Sigmoid colon (tissue), 4 donors: ENCODE measurements around the gene TMEM63B.

Experiments
- POLR2AphosphoS5 ChIP-seq, 4 donors: sonication (generic); formaldehyde crosslinking; IDR thresholded peaks; one replicate each; pipeline ENCODE4 v1.6.1; 2017; ENCODE audit warnings: antibody characterized with exemption in 4 of 4
- TF ChIP-seq, protein P1 (sequence below), 4 experiments: fragments of 450-650 bp in 3 of 4; fragments of 200-600 bp in 1 of 4; IDR thresholded peaks; one replicate each; pipeline ENCODE4 v1.5.1; 2016 to 2019; ENCODE audit warnings: antibody characterized with exemption in 4 of 4, mild to moderate bottlenecking in 3 of 4, moderate library complexity in 2 of 4

DNA sequence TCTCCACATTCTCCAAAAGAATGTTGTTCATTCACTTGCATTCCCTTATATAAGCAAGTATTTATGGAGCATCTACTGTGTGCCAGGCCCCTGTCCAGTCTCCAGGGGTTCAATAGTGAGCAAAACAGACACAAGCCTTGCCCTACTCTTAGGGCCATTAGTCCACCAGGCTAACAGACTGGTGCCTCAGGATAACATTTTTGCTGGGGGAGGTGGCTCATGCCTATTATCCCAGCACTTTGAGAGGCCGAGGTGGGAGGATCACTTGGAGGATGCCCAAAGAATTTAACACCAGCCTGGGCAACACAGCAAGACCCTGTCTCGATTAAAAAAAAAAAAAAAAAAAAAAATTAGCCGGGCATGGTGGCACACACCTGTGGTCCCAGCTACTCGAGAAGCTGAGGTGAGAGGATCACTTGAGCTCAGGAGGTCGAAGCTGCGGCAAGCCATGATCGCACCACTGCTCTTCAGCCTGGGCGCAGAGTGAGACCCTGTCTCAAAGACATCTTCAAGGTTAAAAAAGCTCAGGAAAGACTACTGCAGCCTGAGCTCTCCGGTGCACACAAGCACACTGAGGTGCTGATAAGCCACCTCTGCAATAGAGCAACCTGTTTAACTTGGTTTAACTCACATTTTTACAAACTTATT lies 51.2 kb downstream of the TMEM63B start:
- TF ChIP-seq, protein P1, sequence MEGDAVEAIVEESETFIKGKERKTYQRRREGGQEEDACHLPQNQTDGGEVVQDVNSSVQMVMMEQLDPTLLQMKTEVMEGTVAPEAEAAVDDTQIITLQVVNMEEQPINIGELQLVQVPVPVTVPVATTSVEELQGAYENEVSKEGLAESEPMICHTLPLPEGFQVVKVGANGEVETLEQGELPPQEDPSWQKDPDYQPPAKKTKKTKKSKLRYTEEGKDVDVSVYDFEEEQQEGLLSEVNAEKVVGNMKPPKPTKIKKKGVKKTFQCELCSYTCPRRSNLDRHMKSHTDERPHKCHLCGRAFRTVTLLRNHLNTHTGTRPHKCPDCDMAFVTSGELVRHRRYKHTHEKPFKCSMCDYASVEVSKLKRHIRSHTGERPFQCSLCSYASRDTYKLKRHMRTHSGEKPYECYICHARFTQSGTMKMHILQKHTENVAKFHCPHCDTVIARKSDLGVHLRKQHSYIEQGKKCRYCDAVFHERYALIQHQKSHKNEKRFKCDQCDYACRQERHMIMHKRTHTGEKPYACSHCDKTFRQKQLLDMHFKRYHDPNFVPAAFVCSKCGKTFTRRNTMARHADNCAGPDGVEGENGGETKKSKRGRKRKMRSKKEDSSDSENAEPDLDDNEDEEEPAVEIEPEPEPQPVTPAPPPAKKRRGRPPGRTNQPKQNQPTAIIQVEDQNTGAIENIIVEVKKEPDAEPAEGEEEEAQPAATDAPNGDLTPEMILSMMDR (IDR thresholded peaks at IDR 0.05): no peak
- no peak for TF ChIP-seq POLR2AphosphoS5 (IDR thresholded peaks at IDR 0.05)
